GM12875 (cell line): ENCODE data around the gene P3H1.
A peak's percentile ranks its signal among the peaks of the same experiment; 100 is the strongest.
"Not testable (repeated sequence)": the region's sequence is repeated elsewhere in the genome, so short reads cannot be mapped to it uniquely, and the experiment has no call there.

Experiments
- H3K4me3 ChIP-seq: one replicate; pipeline ENCODE4 v1.5.1; 2011; ENCODE audit warnings: low read depth, low read length, control low read depth
- TF ChIP-seq, protein P1 (sequence below): IDR thresholded peaks from 2 replicates; pipeline ENCODE4 v1.5.1; 2011; ENCODE audit warnings: low read depth, mild to moderate bottlenecking, control low read depth, inconsistent platforms, low read length, moderate library complexity, borderline replicate concordance; ENCODE audit not compliant: insufficient read depth

P3H1 gene

DNA sequence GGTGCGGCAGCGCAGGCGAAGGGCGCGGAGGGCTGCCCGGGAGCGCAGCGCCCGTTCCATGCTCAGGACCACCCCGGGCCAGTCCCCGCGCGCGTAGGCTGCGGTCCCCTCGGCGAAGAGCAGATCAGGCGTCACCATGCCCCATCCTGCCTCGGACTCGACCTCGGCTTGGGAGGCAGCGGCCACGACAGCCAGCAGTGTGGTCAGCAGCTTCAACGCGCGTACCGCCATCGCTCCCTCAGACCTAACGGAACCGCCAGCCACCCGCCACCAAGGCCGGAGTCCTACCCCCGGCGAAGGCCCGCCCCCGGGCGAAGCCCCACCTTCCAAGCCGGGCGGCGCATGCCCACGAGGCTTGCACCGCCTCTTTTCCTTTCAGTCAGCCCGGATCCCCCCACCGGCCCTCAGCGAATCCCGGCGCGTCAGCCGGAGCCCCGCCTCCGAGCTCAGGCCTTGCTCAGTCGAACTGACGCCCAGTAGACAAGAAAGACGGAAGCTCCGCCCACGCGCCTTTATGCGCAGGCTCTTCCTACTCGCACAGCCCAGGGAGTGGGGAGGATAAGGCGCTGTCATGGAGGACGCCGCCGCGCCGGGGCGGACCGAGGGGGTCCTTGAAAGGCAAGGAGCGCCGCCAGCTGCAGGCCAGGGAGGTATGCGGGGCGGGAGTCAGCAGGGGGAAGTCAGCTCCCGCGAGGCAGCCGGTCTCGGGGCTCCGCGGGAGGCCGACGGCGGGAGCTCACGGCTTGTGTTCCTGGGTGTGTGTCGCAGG, at the start of gene P3H1, which contains the start of gene C1orf50:
TSS of gene P3H1 (minus strand) at position 288 of the 769 bp plus-strand sequence. CDS start at position 231, 57 bp downstream.
TSS of gene C1orf50 (plus strand) at position 509 of the 769 bp plus-strand sequence. CDS start at position 572, 63 bp downstream.
- peak within 1 kb of the TSS; percentile 87 for H3K4me3 ChIP-seq
- TF ChIP-seq, protein P1, sequence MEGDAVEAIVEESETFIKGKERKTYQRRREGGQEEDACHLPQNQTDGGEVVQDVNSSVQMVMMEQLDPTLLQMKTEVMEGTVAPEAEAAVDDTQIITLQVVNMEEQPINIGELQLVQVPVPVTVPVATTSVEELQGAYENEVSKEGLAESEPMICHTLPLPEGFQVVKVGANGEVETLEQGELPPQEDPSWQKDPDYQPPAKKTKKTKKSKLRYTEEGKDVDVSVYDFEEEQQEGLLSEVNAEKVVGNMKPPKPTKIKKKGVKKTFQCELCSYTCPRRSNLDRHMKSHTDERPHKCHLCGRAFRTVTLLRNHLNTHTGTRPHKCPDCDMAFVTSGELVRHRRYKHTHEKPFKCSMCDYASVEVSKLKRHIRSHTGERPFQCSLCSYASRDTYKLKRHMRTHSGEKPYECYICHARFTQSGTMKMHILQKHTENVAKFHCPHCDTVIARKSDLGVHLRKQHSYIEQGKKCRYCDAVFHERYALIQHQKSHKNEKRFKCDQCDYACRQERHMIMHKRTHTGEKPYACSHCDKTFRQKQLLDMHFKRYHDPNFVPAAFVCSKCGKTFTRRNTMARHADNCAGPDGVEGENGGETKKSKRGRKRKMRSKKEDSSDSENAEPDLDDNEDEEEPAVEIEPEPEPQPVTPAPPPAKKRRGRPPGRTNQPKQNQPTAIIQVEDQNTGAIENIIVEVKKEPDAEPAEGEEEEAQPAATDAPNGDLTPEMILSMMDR: no peak

DNA sequence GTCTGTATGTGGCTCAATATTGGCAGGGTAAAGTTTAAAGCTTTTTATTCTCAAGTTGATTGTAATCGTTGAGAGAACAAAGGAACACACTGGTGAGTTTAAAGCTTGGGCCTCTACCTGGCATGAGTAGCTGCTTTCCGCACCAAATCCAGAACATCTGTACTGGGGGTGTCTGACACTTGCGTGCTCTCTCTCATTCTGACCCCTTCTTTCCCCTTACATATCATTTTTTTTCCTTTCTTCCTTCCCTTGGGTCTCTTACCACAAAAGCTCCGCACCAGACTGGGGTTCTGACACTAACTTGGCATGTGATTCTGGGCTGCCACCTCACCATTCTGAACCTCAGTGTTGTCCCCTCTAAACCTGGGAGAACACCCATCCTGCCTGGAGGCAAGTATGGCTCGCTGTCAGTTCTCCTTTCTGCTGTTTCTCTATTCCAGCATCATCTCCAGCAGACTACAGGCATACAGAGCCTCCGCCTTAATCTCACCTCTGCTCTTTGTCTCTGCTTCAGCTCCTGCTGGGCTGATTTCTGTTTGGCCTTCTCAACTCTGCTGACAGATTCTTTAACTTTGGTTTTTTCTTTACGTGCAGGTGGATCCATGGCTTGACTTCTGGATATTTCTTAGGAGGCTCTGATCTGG, 49.2 kb upstream of the P3H1 start:
- TF ChIP-seq, protein P1: no peak
- H3K4me3 ChIP-seq: peak overlapping the region; percentile 94

GRCh38 chr1:42814815-42815214, 48.0 kb upstream of the P3H1 start:
- H3K4me3 ChIP-seq: not testable (repeated sequence)

- TF ChIP-seq, protein P1: no peak
- no peak overlapping the region for H3K4me3 ChIP-seq
Measured at GRCh38 chr1:42807056-42807668, 40.3 kb upstream of the P3H1 start.

- H3K4me3 ChIP-seq: no peak overlapping the region
- TF ChIP-seq, protein P1: no peak
Measured at GRCh38 chr1:42806593-42806992, 39.8 kb upstream of the P3H1 start.

GRCh38 chr1:42806171-42806570, 39.3 kb upstream of the P3H1 start:
- TF ChIP-seq, protein P1: no peak
- no peak overlapping the region for H3K4me3 ChIP-seq

GRCh38 chr1:42801832-42802473, 35.1 kb upstream of the P3H1 start:
- TF ChIP-seq, protein P1: no peak
- no peak overlapping the region for H3K4me3 ChIP-seq
